ENCODE data around the gene LRRC40.
"Not testable (repeated sequence)": the region's sequence is repeated elsewhere in the genome, so short reads cannot be mapped to it uniquely, and the experiment has no call there.

LRRC40 gene

GRCh38 chr1:70188522-70188921 lies 16.9 kb downstream of the LRRC40 start:
- Histone ChIP-seq H3K36me3 (ENCODE audit: control insufficient read depth in 2 of 2, insufficient read depth in 1 of 2, low read length in 2 of 2) (peaks cover 1 to 11% of the 10 kb centered on the region in 2 experiments), H3K27ac (ENCODE audit: extremely low read depth, low read depth, low read length) (no peak overlapping the region), H3K4me1 (ENCODE audit: control insufficient read depth, insufficient read depth, low read length) (0 out of 2 replicates have a peak, but pooled peaks cover 4% of the 10 kb centered on the region), H3K4me3 (ENCODE audit: low read depth, low read length) (no peak overlapping the region), H3K9me3 (ENCODE audit: control insufficient read depth, insufficient read depth, low read depth, low read length) (no peaks in the 10 kb centered on the region)
- TF ChIP-seq SP2 (tag by site-specific recombination; IDR thresholded peaks at IDR 0.05), result no peak
- TF ChIP-seq ZNF23 (tag by site-specific recombination; IDR thresholded peaks at IDR 0.05; ENCODE audit: borderline replicate concordance), result no peak
- no peak for TF ChIP-seq ZNF221 (tag by site-specific recombination; IDR thresholded peaks at IDR 0.05; ENCODE audit: borderline replicate concordance)
- TF ChIP-seq ZNF423 (tag by site-specific recombination; IDR thresholded peaks at IDR 0.05), result no peak
- TF ChIP-seq SCRT2 (tag by site-specific recombination; IDR thresholded peaks at IDR 0.05), result peak; percentile 76
- TF ChIP-seq ZBTB17 (tag by site-specific recombination; IDR thresholded peaks at IDR 0.05), result no peak
- TF ChIP-seq ZNF138 (tag by site-specific recombination; IDR thresholded peaks at IDR 0.05; ENCODE audit: borderline replicate concordance), result no peak
- no peak for TF ChIP-seq ZNF501 (tag by site-specific recombination; IDR thresholded peaks at IDR 0.05)
- no peak for TF ChIP-seq KLF9 (tag by site-specific recombination; IDR thresholded peaks at IDR 0.05; ENCODE audit: low read depth)
- no peak for TF ChIP-seq REST (tag by site-specific recombination; IDR thresholded peaks at IDR 0.05)
- TF ChIP-seq EGR2 (tag by site-specific recombination; IDR thresholded peaks at IDR 0.05; ENCODE audit: low read depth), result no peak
- peak; percentile 50; the same call in 1 of the 2 replicates for TF ChIP-seq SCRT1 (tag by site-specific recombination; IDR thresholded peaks at IDR 0.05; ENCODE audit: borderline replicate concordance)
- ChIA-PET CTCF (interaction anchor here (0.6 kb wide), 1 partner anchor 84 kb away, joined by 3 read pairs; no protein-coding TSS in a partner anchor), POLR2A (no interaction called here)

- H3K4me1 ChIP-seq (ENCODE audit: control insufficient read depth, insufficient read depth, low read length); H3K4me3 ChIP-seq (ENCODE audit: low read depth, low read length); CTCF ChIA-PET; H3K27ac ChIP-seq (ENCODE audit: extremely low read depth, low read depth, low read length); POLR2A ChIA-PET; H3K9me3 ChIP-seq (ENCODE audit: control insufficient read depth, insufficient read depth, low read depth, low read length): not testable (repeated sequence)
- H3K36me3 ChIP-seq (ENCODE audit: control insufficient read depth in 2 of 2, insufficient read depth in 1 of 2, low read length in 2 of 2), result peaks cover 6 to 13% of the 10 kb centered on the region in 2 experiments
Observed at GRCh38 chr1:70185181-70185580, 20.2 kb downstream of the LRRC40 start.

- H3K4me3 ChIP-seq (ENCODE audit: low read depth, low read length), result no peak overlapping the region
- POLR2A ChIA-PET, result no interaction called here
- CTCF ChIA-PET, result no interaction called here
- no peak overlapping the region for H3K27ac ChIP-seq (ENCODE audit: extremely low read depth, low read depth, low read length)
- H3K36me3 ChIP-seq (ENCODE audit: control insufficient read depth in 2 of 2, insufficient read depth in 1 of 2, low read length in 2 of 2), result peaks cover 0 to 10% of the 10 kb centered on the region in 2 experiments; a peak in 1 of 3 replicates
- H3K9me3 ChIP-seq (ENCODE audit: control insufficient read depth, insufficient read depth, low read depth, low read length), result no peaks in the 10 kb centered on the region
- no peaks in the 10 kb centered on the region for H3K4me1 ChIP-seq (ENCODE audit: control insufficient read depth, insufficient read depth, low read length)
- TF ChIP-seq ZNF133 (tag by site-specific recombination; IDR thresholded peaks at IDR 0.05), result no peak
- TF ChIP-seq ZNF155 (tag by site-specific recombination; IDR thresholded peaks at IDR 0.05), result no peak
- no peak for TF ChIP-seq ZNF426 (tag by site-specific recombination; IDR thresholded peaks at IDR 0.05)
- no peak for TF ChIP-seq SALL2 (tag by site-specific recombination; IDR thresholded peaks at IDR 0.05; ENCODE audit: borderline replicate concordance)
- TF ChIP-seq ZNF132 (tag by site-specific recombination; IDR thresholded peaks at IDR 0.05; ENCODE audit: borderline replicate concordance), result no peak
- no peak for TF ChIP-seq ZNF629 (tag by site-specific recombination; IDR thresholded peaks at IDR 0.05)
- TF ChIP-seq ZNF837 (tag by site-specific recombination; IDR thresholded peaks at IDR 0.05), result no peak
- TF ChIP-seq ZNF292 (tag by site-specific recombination; IDR thresholded peaks at IDR 0.05; ENCODE audit: borderline replicate concordance, low read depth), result no peak
- no peak for TF ChIP-seq ZNF354C (tag by site-specific recombination; IDR thresholded peaks at IDR 0.05; ENCODE audit: borderline replicate concordance, low read depth)
- no peak for TF ChIP-seq EGR2 (tag by site-specific recombination; IDR thresholded peaks at IDR 0.05; ENCODE audit: low read depth)
- TF ChIP-seq ZBTB1 (tag by site-specific recombination; IDR thresholded peaks at IDR 0.05), result no peak
- TF ChIP-seq ZNF24 (tag by site-specific recombination; IDR thresholded peaks at IDR 0.05), result no peak
- TF ChIP-seq ZSCAN23 (tag by site-specific recombination; IDR thresholded peaks at IDR 0.05), result no peak
- no peak for TF ChIP-seq INSM2 (tag by site-specific recombination; IDR thresholded peaks at IDR 0.05)
- TF ChIP-seq ZNF530 (tag by site-specific recombination; IDR thresholded peaks at IDR 0.05; ENCODE audit: low read depth), result no peak
- TF ChIP-seq ZNF830 (tag by site-specific recombination; IDR thresholded peaks at IDR 0.05; ENCODE audit: low read depth), result no peak
- no peak for TF ChIP-seq MYNN (tag by site-specific recombination; IDR thresholded peaks at IDR 0.05; ENCODE audit: borderline replicate concordance)
Observed at GRCh38 chr1:70171512-70171911, 33.9 kb downstream of the LRRC40 start.

All from HEK293 (cell line).